Calu3 (cell line): Measurements from ENCODE around the gene STIM1. TPM values are rescaled to one million over a fixed set of nuclear protein-coding genes. Genes with fewer than 3 reads are reported as not detected.
A peak's percentile ranks its signal among the peaks of the same experiment; 100 is the strongest.

Source experiments
- BruUV-seq: library from RNA; stranded (reverse); fragments of 400-500 nt; replicated peaks from 2 replicates; lab custom pipeline; 2021; lab: Mats Ljungman, UMichigan
- CTCF ChIA-PET: fragments of 300-600 bp; sonication (Branson Sonifier 250); formaldehyde crosslinking; loops from one replicate; lab custom pipeline; 2022; ENCODE audit warnings: antibody characterized with exemption; lab: Charles Lee
- DNase-seq: peaks from one replicate; pipeline ENCODE4 v3.0.0; 2022
- H3K27ac Mint-ChIP-seq: one replicate; pipeline ENCODE4 v1.8.0; 2022; ENCODE audit warnings: mixed read lengths; ENCODE audit not compliant: unreplicated experiment
- H3K27me3 Mint-ChIP-seq: one replicate; pipeline ENCODE4 v1.8.0; 2022; ENCODE audit warnings: mixed read lengths; ENCODE audit not compliant: unreplicated experiment
- H3K36me3 Mint-ChIP-seq: one replicate; pipeline ENCODE4 v1.8.0; 2022; ENCODE audit warnings: mild to moderate bottlenecking, moderate library complexity, mixed read lengths; ENCODE audit not compliant: insufficient read depth, unreplicated experiment
- H3K4me1 Mint-ChIP-seq: one replicate; pipeline ENCODE4 v1.8.0; 2022; ENCODE audit warnings: mild to moderate bottlenecking, low read depth, mixed read lengths; ENCODE audit not compliant: unreplicated experiment
- H3K4me3 Mint-ChIP-seq: one replicate; pipeline ENCODE4 v1.8.0; 2022; ENCODE audit warnings: mild to moderate bottlenecking, low read depth, moderate library complexity, mixed read lengths; ENCODE audit not compliant: unreplicated experiment
- H3K9me3 Mint-ChIP-seq: one replicate; pipeline ENCODE4 v1.8.0; 2022; ENCODE audit warnings: low read depth, mixed read lengths; ENCODE audit not compliant: unreplicated experiment
- CTCF ChIP-seq: fragments of 200-600 bp; IDR thresholded peaks from one replicate; pipeline ENCODE4 v1.8.0; 2022; ENCODE audit warnings: antibody characterized with exemption; ENCODE audit not compliant: unreplicated experiment
- intact Hi-C: fragments of 100-400 bp; cut with micrococcal nuclease; formaldehyde crosslinking; loops from one replicate; pipeline ENCODE4 v1.10.0; 2022; ENCODE audit not compliant: unreplicated experiment
- total RNA-seq: library from RNA; stranded (reverse); gene quantifications from 2 replicates; pipeline ENCODE4 v1.2.3, GENCODE V29; 2022

The STIM1 gene
- total RNA-seq, 1 experiment from 2014 or later = 60.1 TPM

GRCh38 chr11:3954448-3955298 lies 99.2 kb downstream of the STIM1 start:
- H3K9me3 Mint-ChIP-seq = peaks cover 5% of the 10 kb centered on the region
- intact Hi-C loops = loop anchor here (5.0 kb wide), 2 partner anchors 32 to 97 kb away; partner anchors contain the start of gene STIM1
- H3K27me3 Mint-ChIP-seq = no peaks in the 10 kb centered on the region
- peaks cover 4% of the 10 kb centered on the region for H3K36me3 Mint-ChIP-seq
- peaks cover 37% of the 10 kb centered on the region for H3K4me1 Mint-ChIP-seq
- DNase-seq = no peak
- TF ChIP-seq CTCF = no peak
- no TSS peak for BruUV-seq
- CTCF ChIA-PET = interaction anchor here (0.5 to 1.2 kb wide), 3 partner anchors 10 to 1715 kb away, joined by 3 to 6 read pairs (median 5); partner anchors contain the start of gene STIM1
- no peak overlapping the region for H3K4me3 Mint-ChIP-seq
- H3K27ac Mint-ChIP-seq = peak overlapping the region; percentile 8

- intact Hi-C loops = loop anchor here (5.0 kb wide), 2 partner anchors 33 to 98 kb away; partner anchors contain the start of gene STIM1
- H3K27me3 Mint-ChIP-seq = no peaks in the 10 kb centered on the region
- peaks cover 5% of the 10 kb centered on the region for H3K9me3 Mint-ChIP-seq
- no peak for TF ChIP-seq CTCF
- H3K4me1 Mint-ChIP-seq = peaks cover 37% of the 10 kb centered on the region
- peaks cover 4% of the 10 kb centered on the region for H3K36me3 Mint-ChIP-seq
- CTCF ChIA-PET = interaction anchor here (0.5 to 1.2 kb wide), 2 partner anchors 9 to 100 kb away, joined by 3 to 6 read pairs; partner anchors contain the start of gene STIM1
- H3K27ac Mint-ChIP-seq = peak overlapping the region; percentile 4
- no TSS peak for BruUV-seq
- DNase-seq = no peak
- H3K4me3 Mint-ChIP-seq = no peak overlapping the region
Measured at GRCh38 chr11:3955299-3955665, 99.8 kb downstream of the STIM1 start.

GRCh38 chr11:3956038-3956437 lies 100.6 kb downstream of the STIM1 start:
- DNase-seq = no peak
- Mint-ChIP-seq H3K4me3 (no peak overlapping the region), H3K27ac (no peak overlapping the region), H3K27me3 (no peaks in the 10 kb centered on the region), H3K4me1 (peaks cover 37% of the 10 kb centered on the region), H3K9me3 (peaks cover 5% of the 10 kb centered on the region), H3K36me3 (peaks cover 4% of the 10 kb centered on the region)
- no TSS peak for BruUV-seq
- no peak for TF ChIP-seq CTCF
- intact Hi-C loops = loop anchor here (5.0 kb wide), 2 partner anchors 34 to 99 kb away; partner anchors contain the start of gene STIM1
- CTCF ChIA-PET = interaction anchor here (1.2 kb wide), 1 partner anchor 101 kb away, joined by 6 read pairs; the partner anchor contains the start of gene STIM1

GRCh38 chr11:3956748-3957147 lies 101.3 kb downstream of the STIM1 start:
- CTCF ChIA-PET = interaction anchor here (0.6 to 0.7 kb wide), 2 partner anchors 34 to 102 kb away, joined by 3 to 7 read pairs; no protein-coding TSS in a partner anchor
- TF ChIP-seq CTCF = no peak
- no TSS peak for BruUV-seq
- H3K9me3 Mint-ChIP-seq = peaks cover 5% of the 10 kb centered on the region
- intact Hi-C loops = loop anchor here (5.0 kb wide), 2 partner anchors 34 to 99 kb away; partner anchors contain the start of gene STIM1
- DNase-seq = no peak
- peaks cover 37% of the 10 kb centered on the region for H3K4me1 Mint-ChIP-seq
- peaks cover 4% of the 10 kb centered on the region for H3K36me3 Mint-ChIP-seq
- H3K4me3 Mint-ChIP-seq = no peak overlapping the region
- H3K27ac Mint-ChIP-seq = no peak overlapping the region
- no peaks in the 10 kb centered on the region for H3K27me3 Mint-ChIP-seq
